Keratinocyte (primary cell): ENCODE results near the gene HLA-DPB1.

Source experiments
- EZH2 ChIP-seq: IDR thresholded peaks from one replicate; pipeline ENCODE4 v1.6.1; 2012; ENCODE audit warnings: inconsistent platforms, mild to moderate bottlenecking, low read length, moderate library complexity
- TF ChIP-seq, protein P1 (sequence below), 3 experiments: IDR thresholded peaks in 1 of 3; conservative IDR thresholded peaks in 1 of 3; optimal IDR thresholded peaks in 1 of 3; 2 replicates in 2 of 3; 3 replicates in 1 of 3; pipeline versions ENCODE3 to v1.5.1; 2011; ENCODE audit warnings: low read length in 3 of 3, mild to moderate bottlenecking in 3 of 3, moderate library complexity in 2 of 3, control low read depth in 1 of 3, inconsistent platforms in 1 of 3; ENCODE audit not compliant: insufficient read depth in 2 of 3; ENCODE audit errors: extremely low read depth in 1 of 3

GRCh38 chr6:33091957-33092356 is 16.2 kb downstream of the HLA-DPB1 start:
- no peak for TF ChIP-seq EZH2
- TF ChIP-seq, protein P1, sequence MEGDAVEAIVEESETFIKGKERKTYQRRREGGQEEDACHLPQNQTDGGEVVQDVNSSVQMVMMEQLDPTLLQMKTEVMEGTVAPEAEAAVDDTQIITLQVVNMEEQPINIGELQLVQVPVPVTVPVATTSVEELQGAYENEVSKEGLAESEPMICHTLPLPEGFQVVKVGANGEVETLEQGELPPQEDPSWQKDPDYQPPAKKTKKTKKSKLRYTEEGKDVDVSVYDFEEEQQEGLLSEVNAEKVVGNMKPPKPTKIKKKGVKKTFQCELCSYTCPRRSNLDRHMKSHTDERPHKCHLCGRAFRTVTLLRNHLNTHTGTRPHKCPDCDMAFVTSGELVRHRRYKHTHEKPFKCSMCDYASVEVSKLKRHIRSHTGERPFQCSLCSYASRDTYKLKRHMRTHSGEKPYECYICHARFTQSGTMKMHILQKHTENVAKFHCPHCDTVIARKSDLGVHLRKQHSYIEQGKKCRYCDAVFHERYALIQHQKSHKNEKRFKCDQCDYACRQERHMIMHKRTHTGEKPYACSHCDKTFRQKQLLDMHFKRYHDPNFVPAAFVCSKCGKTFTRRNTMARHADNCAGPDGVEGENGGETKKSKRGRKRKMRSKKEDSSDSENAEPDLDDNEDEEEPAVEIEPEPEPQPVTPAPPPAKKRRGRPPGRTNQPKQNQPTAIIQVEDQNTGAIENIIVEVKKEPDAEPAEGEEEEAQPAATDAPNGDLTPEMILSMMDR (optimal IDR thresholded peaks at IDR 0.05 in 1 of 3, IDR thresholded peaks at IDR 0.05 in 1 of 3, conservative IDR thresholded peaks at IDR 0.05 in 1 of 3; ENCODE audit: extremely low read depth in 1 of 3, insufficient read depth in 2 of 3, low read length in 3 of 3): peak; percentile 49 to 75 (median 59)
